NCI-H2227 (cell line): ENCODE results near the gene TTC38.
A peak's percentile ranks its signal among the peaks of the same experiment; 100 is the strongest.

Experiments
- DNase-seq: peaks from one replicate; lab custom pipeline; 2025; ENCODE audit not compliant: unreplicated experiment; lab: John Stamatoyannopoulos, UW

Gene TTC38

DNA sequence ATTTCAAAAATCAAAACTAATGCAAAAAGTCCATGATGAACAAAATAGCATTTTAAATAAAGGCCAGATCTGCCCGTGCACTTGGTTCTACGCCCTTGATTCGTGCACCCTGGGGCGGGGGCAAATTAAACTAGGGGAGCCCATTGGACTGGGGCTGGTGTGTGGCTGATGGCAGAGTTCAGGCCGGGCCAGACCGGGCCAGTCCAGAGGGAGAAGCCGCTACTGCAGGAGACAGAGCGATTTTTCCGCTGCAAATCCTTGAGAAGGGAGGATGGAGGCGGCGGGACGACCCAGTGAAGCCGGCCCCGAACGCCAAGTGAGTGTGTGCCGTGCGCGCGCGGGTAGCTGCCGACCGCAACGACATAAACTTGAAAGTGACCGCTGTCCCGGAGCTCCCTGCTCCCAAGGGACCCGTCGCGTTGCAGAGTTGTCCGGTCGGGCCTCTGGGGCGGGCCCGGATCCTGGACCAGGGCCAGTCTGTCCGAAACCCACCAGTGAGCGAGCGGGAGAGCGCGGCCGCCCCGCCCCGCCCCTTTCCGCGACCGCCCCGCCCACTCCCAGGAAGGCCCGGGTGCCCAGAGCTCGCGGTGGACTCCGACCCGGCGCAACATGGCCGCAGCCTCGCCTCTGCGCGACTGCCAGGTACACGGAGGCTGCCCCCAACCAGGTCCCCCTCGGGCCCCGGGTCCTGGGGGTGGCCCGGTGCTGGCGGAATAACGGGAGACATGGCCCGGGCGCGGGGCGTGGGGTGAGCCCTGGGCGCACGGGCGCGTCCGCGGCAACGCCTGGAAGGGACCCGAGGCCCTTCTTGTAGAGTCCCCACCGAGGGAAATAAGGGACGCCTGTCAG is at the start of gene TTC38:
TSS of gene TTC38 (plus strand) at position 578 of the 849 bp plus-strand sequence. CDS start at position 610, 32 bp downstream.
- peak; percentile 67 for DNase-seq

DNA sequence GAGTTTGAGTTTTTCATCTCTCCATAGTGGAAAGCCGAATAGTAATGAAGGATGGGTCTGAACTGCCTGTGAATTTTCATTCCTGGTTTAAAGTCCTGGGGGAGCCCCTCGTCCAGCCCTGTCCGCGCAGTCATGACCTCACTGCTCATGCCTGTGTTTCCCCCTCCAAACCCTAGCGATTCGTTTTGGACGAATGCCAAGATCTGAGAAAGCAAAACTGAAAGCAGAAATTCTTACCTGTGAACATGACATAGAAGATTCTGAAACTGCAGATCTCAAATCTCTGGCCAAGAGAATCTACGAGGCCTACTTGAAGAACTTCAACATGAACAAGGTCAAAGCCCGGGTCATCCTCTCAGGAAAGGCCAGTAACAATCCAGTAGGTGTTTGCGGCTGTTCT is 48.2 kb upstream of the TTC38 start:
- DNase-seq = no peak

GRCh38 chr22:46220921-46221320 is 46.9 kb upstream of the TTC38 start:
- no peak for DNase-seq

GRCh38 chr22:46224044-46224897 is 43.5 kb upstream of the TTC38 start:
- DNase-seq = no peak

DNA sequence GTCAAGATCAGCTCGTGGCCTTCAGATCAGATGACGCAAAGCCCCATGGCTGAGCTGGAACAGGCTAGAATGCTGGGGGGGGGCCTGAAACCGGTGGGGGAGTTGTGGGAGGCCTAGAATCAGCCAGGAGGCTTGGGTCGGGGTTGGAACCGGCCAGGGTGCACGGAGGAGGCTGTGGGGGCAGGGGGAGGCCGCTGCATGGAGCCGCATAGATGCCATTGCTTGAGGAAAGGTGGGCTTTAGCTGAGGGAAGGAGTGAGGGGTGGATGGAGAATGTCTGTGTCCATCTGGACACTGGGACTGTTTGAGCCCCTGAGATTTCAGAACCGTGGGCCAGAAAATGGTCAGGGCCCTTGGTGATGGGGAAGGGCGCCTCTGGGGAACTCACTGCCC is 42.9 kb upstream of the TTC38 start:
- DNase-seq = no peak

- no peak for DNase-seq
Measured at GRCh38 chr22:46225631-46226030, 42.2 kb upstream of the TTC38 start.

GRCh38 chr22:46226577-46226976 is 41.2 kb upstream of the TTC38 start:
- DNase-seq = no peak

DNA sequence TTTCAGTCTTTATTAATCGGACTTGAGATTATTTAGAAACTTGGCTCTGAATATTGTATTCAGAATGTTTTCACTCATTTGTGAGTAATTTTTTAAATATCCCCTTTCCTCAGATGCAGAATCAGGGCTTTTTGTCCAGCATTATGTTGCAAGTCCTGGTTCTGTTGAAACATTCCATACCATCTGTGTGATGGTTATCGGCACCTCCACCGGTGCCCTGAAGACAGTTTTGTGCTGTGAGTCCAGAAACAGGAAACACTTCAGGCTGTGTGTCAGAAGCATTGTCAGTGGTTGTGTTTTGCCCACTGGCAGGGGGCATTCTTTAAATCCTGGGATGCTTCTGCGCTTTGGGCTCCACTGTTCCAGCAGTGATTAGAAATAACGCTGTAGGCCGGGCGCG is 38.1 kb upstream of the TTC38 start:
- DNase-seq = no peak

DNA sequence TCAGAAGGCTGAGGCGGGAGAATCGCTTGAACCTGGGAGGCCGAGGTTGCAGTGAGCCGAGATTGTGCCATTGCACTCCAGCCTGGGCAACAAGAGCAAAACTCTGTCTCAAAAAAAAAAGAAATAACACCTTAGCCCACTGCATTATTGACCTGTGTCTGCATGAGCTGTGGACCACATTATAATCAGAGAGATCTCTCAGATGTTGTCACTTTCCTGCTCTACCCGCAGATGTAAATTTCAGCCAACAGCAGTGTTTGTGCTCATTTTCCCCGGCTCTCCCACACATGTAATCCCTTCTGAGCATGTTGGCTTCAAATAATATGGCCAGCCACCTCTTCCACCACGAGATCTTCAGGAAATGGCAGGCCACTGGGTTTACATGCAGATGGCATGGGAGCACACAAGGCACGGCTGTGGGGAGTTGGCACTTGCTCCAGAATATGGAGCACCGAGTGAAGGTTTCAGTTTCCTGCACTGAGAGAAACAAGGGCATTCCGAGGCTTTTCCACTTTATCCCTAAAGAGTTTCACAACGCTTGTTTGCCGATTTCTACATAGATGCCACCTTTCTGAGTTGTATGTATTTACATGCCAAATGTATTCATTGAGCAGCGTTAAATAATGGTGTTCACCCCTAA is 37.4 kb upstream of the TTC38 start:
- no peak for DNase-seq

GRCh38 chr22:46233231-46233630 is 34.6 kb upstream of the TTC38 start:
- peak; percentile 56 for DNase-seq

- DNase-seq = no peak
Measured at GRCh38 chr22:46234969-46235368, 32.8 kb upstream of the TTC38 start.

DNA sequence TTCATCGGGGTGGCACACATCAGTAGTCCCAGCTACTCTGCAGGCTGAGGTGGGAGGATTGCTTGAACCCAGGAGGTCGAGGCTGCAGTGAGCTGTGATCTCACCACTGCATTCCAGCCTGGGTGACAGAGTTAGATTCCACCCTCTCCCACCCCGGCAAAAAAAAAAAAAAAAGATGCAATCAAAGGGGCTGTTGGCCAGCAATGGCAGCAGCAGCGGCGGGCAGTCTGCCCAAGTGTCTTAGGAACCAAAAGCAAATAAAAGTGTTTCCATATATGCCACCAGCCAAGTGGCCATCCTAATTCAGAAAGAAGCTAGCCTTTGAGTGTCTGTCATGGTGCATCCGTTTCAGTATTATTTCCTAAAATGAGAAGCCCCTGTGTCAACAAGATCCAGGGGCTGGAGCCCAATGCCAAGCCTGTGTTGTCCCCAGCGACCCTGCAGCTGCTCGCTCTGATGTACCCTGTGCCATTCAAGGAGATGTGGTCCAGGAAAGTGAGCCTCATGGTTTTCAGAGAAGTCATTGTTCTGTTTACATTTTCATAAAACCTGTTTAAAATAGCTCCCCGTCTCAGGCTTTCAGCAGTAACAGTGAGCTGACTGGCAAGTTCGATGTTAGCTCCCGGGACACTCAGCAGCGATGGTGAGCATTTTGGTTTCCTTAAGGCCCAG is 30.2 kb upstream of the TTC38 start:
- no peak for DNase-seq

- DNase-seq = no peak
Measured at GRCh38 chr22:46238541-46238940, 29.3 kb upstream of the TTC38 start.

DNA sequence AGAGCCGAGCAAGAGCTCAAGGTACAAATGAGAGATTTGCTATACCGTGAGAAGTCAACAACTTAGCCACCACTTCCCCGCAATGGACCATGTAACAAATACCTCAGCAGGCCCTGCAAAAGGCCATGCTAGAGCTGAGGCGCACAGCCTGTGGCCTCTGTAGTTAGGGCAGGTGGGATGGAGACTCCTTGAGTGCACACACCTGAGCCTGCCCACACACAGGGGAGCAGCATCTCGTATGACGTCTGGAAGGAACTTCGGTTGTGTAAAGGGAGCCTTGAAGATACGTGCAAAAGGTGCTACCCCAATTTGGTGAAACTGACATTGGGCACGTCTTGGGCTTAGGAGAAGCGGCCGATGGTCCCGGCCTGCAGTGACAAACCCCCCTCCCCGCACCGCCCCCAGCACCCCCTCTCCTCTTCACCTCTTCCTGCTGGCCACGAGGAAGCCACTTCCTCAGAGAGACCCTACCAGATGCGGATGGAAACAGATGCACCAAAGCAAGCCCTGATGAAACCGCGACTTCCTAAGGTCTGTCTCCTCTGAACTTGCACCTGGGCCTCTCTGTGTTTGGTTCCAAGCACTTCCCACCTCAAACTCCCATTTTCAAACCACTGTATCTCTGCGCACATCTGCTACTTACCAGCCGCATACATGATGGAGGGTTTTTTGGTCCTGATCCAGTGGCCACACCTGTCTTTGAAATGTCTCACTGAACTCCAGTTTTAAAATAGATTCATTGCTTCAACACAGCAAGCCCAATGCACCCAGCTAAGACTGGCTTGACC is 28.4 kb upstream of the TTC38 start:
- DNase-seq = no peak

DNA sequence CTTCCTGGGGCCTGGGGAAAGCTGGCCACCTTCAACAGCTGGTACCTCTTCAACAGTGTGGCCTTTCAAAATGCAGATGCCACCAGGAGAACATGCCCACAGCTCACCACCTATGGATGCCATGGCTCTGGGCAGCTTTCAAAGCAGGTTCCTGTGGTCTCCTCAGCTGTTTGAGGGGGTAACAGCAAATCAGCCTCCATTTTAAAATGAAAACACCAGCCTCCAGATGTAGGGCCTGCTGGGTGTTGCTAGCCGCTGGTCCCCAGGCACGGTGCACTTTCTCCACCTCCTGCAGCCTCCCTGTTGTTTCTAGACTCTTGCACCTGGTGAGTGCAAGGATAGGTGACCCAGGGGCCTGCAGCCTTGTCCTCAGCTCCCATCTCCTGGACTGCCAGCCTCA is 27.7 kb upstream of the TTC38 start:
- DNase-seq = no peak

- DNase-seq = no peak
Measured at GRCh38 chr22:46240506-46240905, 27.3 kb upstream of the TTC38 start.

GRCh38 chr22:46240907-46241306 is 26.9 kb upstream of the TTC38 start:
- no peak for DNase-seq

DNA sequence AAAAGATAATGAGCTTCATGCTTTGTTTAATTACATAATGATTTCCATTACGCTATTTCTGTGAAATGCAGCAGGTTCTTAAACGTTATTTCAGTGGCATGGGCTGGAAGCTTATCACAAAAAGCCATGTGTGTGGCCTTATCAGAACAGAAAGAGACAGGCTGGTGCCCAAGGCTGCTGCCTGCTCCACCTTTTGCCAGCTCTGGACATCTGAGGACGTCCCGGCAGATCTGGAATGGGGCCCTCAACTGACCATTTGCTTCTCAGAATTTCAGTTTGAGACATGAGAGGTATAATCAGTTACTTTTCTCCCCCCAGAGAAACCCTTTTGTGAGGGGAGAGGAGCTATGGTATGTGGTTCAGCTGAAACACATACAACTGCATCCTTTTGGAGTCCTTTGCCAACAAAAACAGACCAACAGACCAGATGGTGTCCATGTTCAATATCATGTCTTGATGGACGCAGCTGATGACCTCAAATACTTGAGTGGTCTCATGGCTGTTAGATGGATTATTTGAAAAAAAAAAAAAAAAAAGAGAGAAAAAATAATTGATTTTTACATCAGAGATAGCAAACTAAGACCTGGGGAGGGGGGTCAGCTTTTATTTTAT is 26.3 kb upstream of the TTC38 start:
- no peak for DNase-seq

DNA sequence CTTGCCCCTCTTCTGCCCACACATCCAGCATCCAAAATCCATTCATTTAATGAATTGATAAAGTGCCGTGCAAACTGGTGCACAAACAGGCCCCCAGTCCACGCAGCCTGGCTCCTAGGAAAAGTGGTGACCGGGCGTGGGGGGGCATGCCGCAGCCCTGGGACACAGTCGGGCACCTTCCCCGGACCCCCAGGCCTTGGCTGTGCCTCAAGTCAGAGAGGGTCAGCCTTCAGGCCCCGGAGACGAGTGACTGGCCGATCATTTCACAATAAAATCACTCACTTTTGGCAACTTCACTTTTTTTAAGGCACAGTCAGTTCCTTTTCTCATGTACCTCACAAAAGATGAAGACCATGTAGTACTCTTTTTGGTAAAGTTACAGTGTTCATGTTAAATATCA is 25.7 kb upstream of the TTC38 start:
- no peak for DNase-seq

- no peak for DNase-seq
Measured at GRCh38 chr22:46244771-46245170, 23.0 kb upstream of the TTC38 start.
